HUDEP-2 (cell line): ENCODE results near the gene WWC2.
A peak's percentile ranks its signal among the peaks of the same experiment; 100 is the strongest.

Source experiments
- DNase-seq, 76 experiments: peaks; one replicate each; lab custom pipeline; 2025; ENCODE audit not compliant: unreplicated experiment in 76 of 76; lab: John Stamatoyannopoulos, UW

The WWC2 gene

DNA sequence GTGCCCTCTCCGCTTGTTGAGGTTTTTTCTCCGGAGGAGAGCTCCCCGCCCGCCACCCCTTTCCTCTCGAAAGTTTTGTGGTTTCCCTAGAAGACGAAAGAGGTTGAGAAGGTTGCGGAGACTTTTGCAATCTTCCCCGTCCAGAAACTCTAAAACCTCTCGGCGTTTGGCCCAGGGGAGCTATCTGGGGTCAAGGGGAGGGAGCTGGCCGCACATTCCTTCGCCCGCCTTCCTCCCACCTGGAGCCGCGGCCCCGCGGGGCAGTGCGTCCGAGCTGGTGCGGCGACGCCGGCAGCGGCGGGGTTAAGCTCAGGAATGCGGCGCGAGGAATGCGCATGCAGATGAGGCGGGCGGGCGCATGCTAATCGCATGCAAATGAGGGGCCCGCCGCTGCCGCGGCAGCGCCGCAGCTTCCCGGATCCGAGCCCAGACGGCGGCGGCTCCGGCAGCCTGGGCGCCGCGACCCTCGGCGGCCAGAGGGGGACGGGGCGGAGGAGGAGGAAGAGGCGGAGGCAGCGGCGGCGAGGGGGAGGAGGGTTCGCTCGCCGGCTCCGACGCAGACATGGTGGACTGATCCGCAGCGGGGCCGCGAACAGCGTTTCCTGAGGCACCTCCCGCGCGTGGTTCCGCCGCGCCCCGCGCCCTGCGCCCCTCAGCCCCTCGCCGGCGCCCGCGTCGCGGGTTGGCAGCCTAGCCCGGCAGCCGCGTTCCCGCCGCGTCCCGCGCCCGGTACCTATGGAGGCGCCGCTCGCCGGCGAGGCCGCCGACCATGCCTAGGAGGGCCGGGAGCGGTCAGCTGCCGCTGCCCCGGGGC, at the start of gene WWC2:
WWC2 (plus strand) TSS at position 535 of the 814 bp plus-strand sequence; CDS start at position 770, 235 bp downstream.
- peak in 75 of 76 experiments; percentile 6 to 84 (median 66) for DNase-seq

GRCh38 chr4:183053681-183054080, 45.4 kb upstream of the WWC2 start:
- peak in 2 of 76 experiments; percentile 10 to 12 for DNase-seq

DNA sequence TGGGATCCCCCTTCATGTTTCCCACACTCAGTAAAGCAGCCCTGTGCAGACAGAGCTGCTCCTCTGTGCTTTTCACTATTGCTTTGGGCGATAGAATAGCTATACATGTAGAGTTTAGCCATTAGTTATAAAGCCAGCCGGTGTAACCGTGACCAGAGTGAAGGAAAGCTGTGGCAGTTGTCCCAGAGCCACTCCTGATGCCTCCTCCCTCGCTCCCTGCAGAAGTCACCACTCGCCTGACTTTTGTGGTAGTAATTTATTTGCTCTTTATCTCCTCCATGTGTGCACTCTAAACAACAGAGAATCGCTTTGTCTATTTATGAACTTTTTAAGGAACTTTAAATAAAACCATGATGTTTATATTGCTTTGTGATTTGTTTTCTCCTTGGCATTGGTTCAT, 41.8 kb upstream of the WWC2 start:
- DNase-seq: no peak

- no peak for DNase-seq
Measured at GRCh38 chr4:183059797-183060196, 39.3 kb upstream of the WWC2 start.

DNA sequence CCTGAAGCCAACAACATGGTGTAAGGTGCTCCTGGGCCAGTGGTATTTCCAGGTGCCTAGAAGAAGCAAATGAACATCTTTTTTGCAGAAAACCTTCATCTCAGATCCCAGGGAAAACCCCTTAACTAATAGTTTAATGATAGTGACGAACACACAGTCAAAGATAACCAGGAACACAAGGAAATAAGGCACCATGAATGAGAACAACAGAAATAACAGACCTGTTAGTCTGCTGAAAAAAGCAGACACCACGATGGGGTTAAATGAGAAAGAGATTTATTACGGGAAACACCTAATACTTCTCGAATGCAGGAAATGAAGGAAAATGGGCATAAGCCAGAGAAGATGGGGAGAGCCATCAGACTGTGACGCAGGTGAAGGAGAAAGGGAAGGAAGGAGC, 30.6 kb upstream of the WWC2 start:
- DNase-seq: no peak

DNA sequence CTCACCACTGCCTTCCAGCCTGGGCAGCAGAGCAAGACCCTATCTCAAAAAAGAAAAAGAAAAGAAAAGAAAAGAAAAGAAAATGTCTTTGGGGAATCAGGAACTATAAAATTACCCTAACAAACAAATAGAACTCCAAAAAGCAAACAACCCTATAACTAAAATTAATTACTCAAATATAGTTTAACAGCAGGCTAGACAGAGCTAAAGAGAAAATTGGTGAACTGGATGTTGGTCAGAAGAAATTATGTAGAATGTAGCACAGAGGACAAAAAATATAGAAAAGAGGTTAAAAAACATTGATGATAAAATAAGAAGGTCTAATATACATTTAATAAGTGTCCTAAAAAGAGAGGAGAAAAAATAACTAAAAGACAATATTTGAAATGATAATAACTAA, 27.8 kb upstream of the WWC2 start:
- no peak for DNase-seq

DNA sequence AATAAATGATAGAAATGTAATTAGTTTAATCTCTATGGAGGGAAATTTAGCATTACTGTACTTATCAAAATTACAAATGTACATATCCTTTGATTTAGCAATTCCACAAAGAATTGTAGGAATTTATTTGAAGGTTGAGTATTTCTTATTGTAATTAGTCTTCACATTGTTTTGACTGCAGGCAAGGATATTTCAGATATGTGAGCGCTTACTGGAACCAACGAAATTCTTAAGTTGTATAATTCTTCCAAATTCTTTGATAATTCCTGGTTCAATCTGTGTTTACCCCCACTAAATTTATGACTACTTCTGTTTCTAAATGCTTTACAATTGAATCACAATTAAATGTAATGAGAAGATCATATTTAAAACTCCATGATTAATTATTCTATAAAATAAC, 26.9 kb upstream of the WWC2 start:
- no peak for DNase-seq

DNA sequence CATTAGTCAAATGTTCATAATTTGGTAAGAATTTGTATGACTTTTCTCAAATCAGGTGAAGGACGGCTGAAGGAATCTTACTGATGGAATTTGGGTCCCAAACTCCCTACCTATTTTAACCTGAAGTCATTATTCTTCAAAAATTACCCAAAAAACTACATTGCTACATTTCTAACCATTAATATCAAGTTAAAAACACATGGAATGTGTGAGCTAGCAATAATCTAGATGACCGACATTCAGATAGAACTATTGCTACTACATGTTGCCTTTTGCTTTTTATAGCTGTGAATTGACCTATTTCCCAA, 25.3 kb upstream of the WWC2 start:
- no peak for DNase-seq

- DNase-seq: no peak
Measured at GRCh38 chr4:183074288-183074990, 24.6 kb upstream of the WWC2 start.

- no peak for DNase-seq
Measured at GRCh38 chr4:183078634-183079033, 20.4 kb upstream of the WWC2 start.

DNA sequence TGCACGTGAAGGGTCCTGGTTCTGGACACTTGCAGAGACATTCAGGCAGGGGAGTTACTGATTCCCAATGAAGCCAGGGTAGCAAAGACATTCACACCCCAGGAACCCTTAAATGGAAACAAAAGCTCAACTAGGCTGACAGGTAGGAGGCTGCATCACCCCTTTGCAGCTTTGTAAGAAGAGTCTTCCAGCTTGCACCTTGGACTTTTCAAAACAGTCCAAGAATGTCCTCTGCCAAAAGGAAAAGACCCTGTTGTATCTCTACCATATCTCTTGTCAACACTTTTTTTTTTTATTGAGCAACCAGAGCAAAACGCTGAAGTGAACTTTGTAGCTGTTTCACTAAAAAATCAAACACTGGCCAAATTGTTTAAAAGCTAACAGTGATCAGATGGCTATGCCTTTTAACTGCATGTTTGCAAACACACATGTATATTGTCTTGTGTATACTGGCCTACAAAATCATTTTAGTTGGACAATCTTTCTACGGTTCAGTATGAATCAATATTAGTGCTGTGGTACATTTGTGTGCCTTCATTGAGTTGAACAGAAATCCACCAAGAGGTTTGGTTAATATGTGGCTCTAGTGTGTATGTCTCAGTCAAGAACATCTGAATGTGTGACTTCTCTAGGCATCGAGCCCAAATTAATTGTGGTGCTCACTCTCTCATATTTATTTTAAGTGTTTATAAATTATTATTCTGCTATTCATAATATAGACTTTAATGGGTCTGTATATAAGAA, 18.5 kb upstream of the WWC2 start:
- DNase-seq: no peak

DNA sequence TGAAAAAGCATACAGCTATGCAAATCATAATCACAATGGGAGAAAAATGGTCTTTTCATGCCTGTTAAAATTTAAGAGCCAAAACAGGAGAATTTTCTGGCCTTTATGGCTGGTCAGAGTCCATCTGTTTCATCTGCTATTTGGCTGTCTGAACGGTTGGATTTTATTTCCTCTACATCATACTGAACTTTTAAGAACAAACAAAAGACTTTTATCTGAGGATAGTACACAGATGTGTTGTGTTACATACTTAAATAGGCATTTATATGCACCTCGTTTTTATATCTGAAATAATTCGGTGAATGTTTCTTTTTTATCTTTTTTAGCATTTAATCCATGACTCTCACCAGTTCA, 18.0 kb upstream of the WWC2 start:
- no peak for DNase-seq

GRCh38 chr4:183082053-183082452, 17.0 kb upstream of the WWC2 start:
- DNase-seq: no peak

DNA sequence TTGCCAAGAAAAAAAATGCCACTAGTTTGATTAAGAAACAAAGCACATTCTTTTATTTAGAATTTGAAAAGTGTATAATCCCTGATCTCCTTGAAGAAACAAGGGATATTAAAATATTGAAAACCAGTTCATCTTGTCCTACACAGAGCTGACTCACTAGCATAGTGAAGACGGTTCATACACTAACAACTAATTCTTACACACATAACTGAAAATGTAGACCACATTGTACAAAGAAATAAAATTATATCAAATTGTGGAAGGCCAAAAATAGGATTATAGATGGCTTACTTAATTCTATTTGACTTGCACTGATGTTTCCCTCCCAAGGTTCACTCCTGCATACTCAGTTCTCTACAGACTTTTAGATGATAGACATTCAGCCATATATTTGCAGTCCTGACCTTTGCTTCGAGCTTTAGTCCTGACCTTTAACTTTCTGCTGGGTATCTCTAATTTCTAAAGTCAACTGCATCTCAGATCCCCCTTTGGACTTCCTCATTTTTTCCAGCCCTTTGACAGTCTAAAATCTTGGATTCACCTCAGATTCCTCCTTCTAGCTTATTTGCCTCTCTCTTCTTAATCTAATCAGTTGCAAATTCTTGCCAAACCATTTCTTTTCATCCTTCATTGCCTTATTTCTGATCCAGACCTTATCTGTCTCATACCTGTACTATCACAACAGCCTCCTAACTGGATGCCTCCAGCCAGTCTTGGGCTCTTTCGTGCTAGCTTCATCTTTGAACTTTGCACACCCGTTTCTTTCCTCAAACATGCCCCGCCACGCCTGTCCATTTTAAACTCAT, 4.5 kb upstream of the WWC2 start:
- no peak for DNase-seq

DNA sequence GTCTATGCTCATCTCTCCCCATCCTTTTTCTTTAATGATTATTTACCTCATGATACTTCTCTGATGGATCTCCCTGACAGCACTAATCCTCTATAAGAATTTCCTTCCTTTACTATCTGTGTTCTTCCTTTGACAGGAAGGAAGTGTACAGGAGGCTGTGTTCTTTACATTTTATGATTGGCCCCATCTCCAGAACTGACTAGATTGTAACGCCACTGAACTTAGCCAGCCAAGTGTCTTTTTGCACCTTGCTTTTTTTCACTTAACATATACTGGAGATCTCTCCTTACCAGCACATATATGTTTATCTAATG, 3.9 kb upstream of the WWC2 start:
- DNase-seq: no peak

GRCh38 chr4:183096276-183096965, 2.6 kb upstream of the WWC2 start:
- no peak for DNase-seq

DNA sequence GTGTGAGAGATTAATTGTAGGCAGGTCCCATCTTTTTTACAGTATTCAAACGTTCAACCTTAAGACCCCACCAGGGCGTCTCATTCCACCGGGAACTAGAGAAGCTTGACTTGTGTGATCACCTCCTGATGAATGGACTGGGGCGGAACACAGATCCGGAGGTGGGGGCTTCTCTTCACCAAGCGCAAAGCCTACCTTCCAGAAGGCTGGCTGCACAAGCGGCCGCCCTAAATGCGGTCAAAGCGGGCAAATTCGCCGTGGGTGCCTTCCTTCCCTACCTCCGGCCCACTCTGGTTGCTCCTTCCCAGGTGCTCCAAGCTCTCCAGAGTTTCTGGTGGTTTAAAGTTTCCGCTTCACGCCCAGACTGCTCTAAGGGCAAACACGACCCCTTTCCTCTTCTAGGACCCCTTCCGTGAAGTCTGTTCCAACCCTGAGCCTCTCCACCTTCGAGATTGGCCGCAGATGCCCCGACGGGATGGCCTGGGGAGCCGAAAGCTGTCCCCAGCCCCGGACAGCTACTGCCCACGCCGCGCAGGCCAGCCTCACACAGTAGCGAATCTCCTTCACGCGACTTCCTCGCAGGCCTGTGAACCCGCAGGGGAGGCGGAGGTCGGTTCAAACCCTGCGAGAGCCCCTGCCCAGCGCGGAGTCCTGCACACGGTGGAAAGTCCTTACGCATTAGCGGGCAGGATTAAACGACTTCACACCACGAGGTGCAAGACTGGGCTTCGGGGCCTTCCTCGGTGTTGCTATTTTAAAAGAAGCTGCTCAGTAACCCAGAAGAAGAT, 1.6 kb upstream of the WWC2 start:
- DNase-seq: no peak

GRCh38 chr4:183098019-183098722, 886 bp upstream of the WWC2 start:
- DNase-seq: peak in 17 of 76 experiments; percentile 9 to 55 (median 28)
